CD4-positive, alpha-beta T cell (primary cell): Measurements from ENCODE around the gene ACLY. TPM values are rescaled to one million over a fixed set of nuclear protein-coding genes. Genes with fewer than 3 reads are reported as not detected.

ENCODE experiments used
- ATAC-seq: fragments of 200-7000 bp; cut with Tn5 transposase; one replicate; pipeline ENCODE4 v1.10.0; 2022; ENCODE audit warnings: mild to moderate bottlenecking; ENCODE audit not compliant: poor library complexity
- CTCF ChIA-PET: fragments of 350-600 bp; sonication (Branson Sonifier 250); formaldehyde crosslinking; loops from one replicate; lab custom pipeline; 2021; ENCODE audit warnings: antibody characterized with exemption, inconsistent platforms; lab: Charles Lee
- POLR2A ChIA-PET: fragments of 350-600 bp; sonication (Branson Sonifier 250); formaldehyde crosslinking; loops from one replicate; lab custom pipeline; 2021; ENCODE audit warnings: antibody characterized with exemption, inconsistent platforms; lab: Charles Lee
- DNase-seq, 14 experiments: peaks; one replicate each; pipeline ENCODE4 v3.0.0-alpha.2; 2013 to 2020; ENCODE audit warnings: mixed read lengths in 2 of 14
- H3K27ac ChIP-seq, 2 donors: one replicate each; pipeline versions ENCODE4 v1.5.1 to v1.7.0; 2013; ENCODE audit warnings: low read length in 2 of 2, low read depth in 1 of 2, mild to moderate bottlenecking in 1 of 2
- H3K27me3 ChIP-seq, 2 experiments: 1 replicate in 1 of 2; 2 replicates in 1 of 2; pipeline versions ENCODE4 v1.6.1 to v1.7.0; 2013; ENCODE audit warnings: low read length in 2 of 2, control low read depth in 1 of 2, mild to moderate bottlenecking in 1 of 2, moderate library complexity in 1 of 2; ENCODE audit not compliant: insufficient read depth in 2 of 2, control insufficient read depth in 1 of 2
- H3K36me3 ChIP-seq: one replicate; pipeline ENCODE4 v1.6.1; 2013; ENCODE audit warnings: low read length, control low read depth; ENCODE audit not compliant: insufficient read depth
- H3K4me1 ChIP-seq: one replicate; pipeline ENCODE4 v1.6.1; 2013; ENCODE audit warnings: low read length, control low read depth; ENCODE audit not compliant: insufficient read depth
- H3K4me3 ChIP-seq: one replicate; pipeline ENCODE4 v1.5.1; 2013; ENCODE audit warnings: mild to moderate bottlenecking, low read length, moderate library complexity
- H3K9me3 ChIP-seq, 2 experiments: 1 replicate in 1 of 2; 2 replicates in 1 of 2; pipeline versions ENCODE4 v1.6.1 to v1.7.0; 2013; ENCODE audit warnings: low read length in 2 of 2, mild to moderate bottlenecking in 2 of 2, control low read depth in 1 of 2, moderate library complexity in 1 of 2; ENCODE audit not compliant: control insufficient read depth in 1 of 2, insufficient read depth in 1 of 2
- H3K27ac Mint-ChIP-seq: one replicate; pipeline ENCODE4 v1.8.0; 2020; ENCODE audit warnings: mixed read lengths
- H3K27me3 Mint-ChIP-seq: one replicate; pipeline ENCODE4 v1.8.0; 2021; ENCODE audit warnings: mixed read lengths
- H3K36me3 Mint-ChIP-seq: one replicate; pipeline ENCODE4 v1.8.0; 2021; ENCODE audit warnings: low read depth, mixed read lengths
- H3K4me1 Mint-ChIP-seq: one replicate; pipeline ENCODE4 v1.8.0; 2021; ENCODE audit warnings: low read depth, mixed read lengths
- H3K4me3 Mint-ChIP-seq: one replicate; pipeline ENCODE4 v1.8.0; 2020; ENCODE audit warnings: mild to moderate bottlenecking, mixed read lengths
- H3K9me3 Mint-ChIP-seq: one replicate; pipeline ENCODE4 v1.8.0; 2020; ENCODE audit warnings: mixed read lengths
- CTCF ChIP-seq: fragments of 200-600 bp; IDR thresholded peaks from one replicate; pipeline ENCODE4 v1.8.0; 2022; ENCODE audit warnings: antibody characterized with exemption, mild to moderate bottlenecking
- intact Hi-C, 2 experiments: fragments of 100-400 bp; cut with DNase I in 1 of 2; cut with micrococcal nuclease in 1 of 2; formaldehyde crosslinking; loops; one replicate each; pipeline versions ENCODE4 v1.15.1 to v1.9.0; 2023 to 2025; cut with DNase I, micrococcal nuclease
- total RNA-seq, 174 experiments: library from RNA in 2 of 174; stranded (reverse) in 2 of 174; gene quantifications; one replicate each; pipeline ENCODE4 v1.2.3 and lab custom pipeline; 2021 to 2026

The ACLY gene
- total RNA-seq, 2 experiments from 2014 or later = 25.9 to 28.3 TPM

GRCh38 chr17:41822216-41823140 lies 96.3 kb downstream of the ACLY start:
- peaks cover 2% of the 10 kb centered on the region for H3K36me3 ChIP-seq
- H3K36me3 Mint-ChIP-seq = peaks cover 3% of the 10 kb centered on the region
- intact Hi-C loops = no loop called here
- no peak overlapping the region for H3K27ac Mint-ChIP-seq
- no peaks in the 10 kb centered on the region for H3K9me3 Mint-ChIP-seq
- H3K4me3 ChIP-seq = no peak overlapping the region
- no peak overlapping the region for H3K27ac ChIP-seq
- H3K27me3 ChIP-seq = no peaks in the 10 kb centered on the region
- H3K27me3 Mint-ChIP-seq = no peaks in the 10 kb centered on the region
- no peak overlapping the region for H3K4me3 Mint-ChIP-seq
- POLR2A ChIA-PET = interaction anchor here (1.2 kb wide), 1 partner anchor 12 kb away, joined by 3 read pairs; no protein-coding TSS in a partner anchor
- DNase-seq = no peak
- no peaks in the 10 kb centered on the region for H3K4me1 Mint-ChIP-seq
- no peaks in the 10 kb centered on the region for H3K9me3 ChIP-seq
- TF ChIP-seq CTCF = no peak
- CTCF ChIA-PET = no interaction called here
- no peaks in the 10 kb centered on the region for H3K4me1 ChIP-seq
- no peak for ATAC-seq

- CTCF ChIA-PET = no interaction called here
- Histone ChIP-seq H3K4me3 (no peak overlapping the region), H3K27ac (no peak overlapping the region), H3K36me3 (peaks cover 2% of the 10 kb centered on the region), H3K4me1 (no peaks in the 10 kb centered on the region), H3K9me3 (no peaks in the 10 kb centered on the region), H3K27me3 (no peaks in the 10 kb centered on the region)
- Mint-ChIP-seq H3K27ac (no peak overlapping the region), H3K36me3 (no peaks in the 10 kb centered on the region), H3K9me3 (no peaks in the 10 kb centered on the region), H3K4me1 (no peaks in the 10 kb centered on the region), H3K4me3 (no peak overlapping the region), H3K27me3 (no peaks in the 10 kb centered on the region)
- POLR2A ChIA-PET = interaction anchor here (1.2 kb wide), 1 partner anchor 11 kb away, joined by 3 read pairs; no protein-coding TSS in a partner anchor
- no peak for TF ChIP-seq CTCF
- ATAC-seq (no peak), DNase-seq (no peak)
- intact Hi-C loops = no loop called here
These were observed 97.0 kb downstream of the ACLY start for GRCh38 chr17:41821776-41822175.

- ATAC-seq = no peak
- Histone ChIP-seq H3K9me3 (no peaks in the 10 kb centered on the region), H3K27ac (no peak overlapping the region), H3K27me3 (no peaks in the 10 kb centered on the region), H3K4me1 (peaks cover under 1% of the 10 kb centered on the region), H3K36me3 (no peaks in the 10 kb centered on the region), H3K4me3 (no peak overlapping the region)
- no peak for DNase-seq
- Mint-ChIP-seq H3K27me3 (no peaks in the 10 kb centered on the region), H3K9me3 (no peaks in the 10 kb centered on the region), H3K4me1 (no peaks in the 10 kb centered on the region), H3K36me3 (no peaks in the 10 kb centered on the region), H3K27ac (no peak overlapping the region), H3K4me3 (no peak overlapping the region)
- no peak for TF ChIP-seq CTCF
- POLR2A ChIA-PET = no interaction called here
- intact Hi-C loops = no loop called here
- CTCF ChIA-PET = no interaction called here
These were observed 100.7 kb downstream of the ACLY start for GRCh38 chr17:41818024-41818423.

Other genes starting within 250 kb of the ACLY start
- gene EIF1, start 230.1 kb downstream of the ACLY start, total RNA-seq = 1,000 to 10,000 TPM; 3,351 to 3,391 TPM
- gene GAST, start 206.6 kb downstream of the ACLY start, total RNA-seq = not detected
- gene HAP1, start 184.3 kb downstream of the ACLY start, total RNA-seq = under 1 TPM in 1 of 2 experiments, not detected in 1; 0.11 TPM
- gene JUP, start 132.2 kb downstream of the ACLY start, total RNA-seq = 1 to 10 TPM in 1 of 2 experiments, under 1 TPM in 1; 0.88 to 1.1 TPM
- 1 to 10 TPM; 1.3 to 2.3 TPM for gene P3H4, start 107.0 kb downstream of the ACLY start, total RNA-seq
- not detected for gene FKBP10, start 105.9 kb downstream of the ACLY start, total RNA-seq
- 10 to 100 TPM; 25.7 to 29.7 TPM for gene NT5C3B, start 82.7 kb downstream of the ACLY start, total RNA-seq
- not detected for gene KLHL10, start 81.1 kb downstream of the ACLY start, total RNA-seq
- gene KLHL11, start 53.5 kb downstream of the ACLY start, total RNA-seq = 10 to 100 TPM; 32.9 to 34.0 TPM
- gene ODAD4, start 11.7 kb upstream of the ACLY start, total RNA-seq = 1 to 10 TPM; 2.2 to 2.7 TPM
- 10 to 100 TPM; 19.2 to 23.4 TPM for gene CNP, start 47.8 kb upstream of the ACLY start, total RNA-seq
- gene DNAJC7, start 98.5 kb upstream of the ACLY start, total RNA-seq = 100 to 1,000 TPM; 117 to 140 TPM
- gene NKIRAS2, start 101.1 kb upstream of the ACLY start, total RNA-seq = 10 to 100 TPM; 12.5 to 12.9 TPM
- under 1 TPM; 0.42 to 0.55 TPM for gene C17orf113, start 131.7 kb upstream of the ACLY start, total RNA-seq
- under 1 TPM in 1 of 2 experiments, not detected in 1; 0.20 TPM for gene ZNF385C, start 179.5 kb upstream of the ACLY start, total RNA-seq
- 10 to 100 TPM; 33.5 to 35.6 TPM for gene DHX58, start 193.8 kb upstream of the ACLY start, total RNA-seq
- 10 to 100 TPM; 38.5 to 42.4 TPM for gene KAT2A, start 202.4 kb upstream of the ACLY start, total RNA-seq
- not detected for gene HSPB9, start 203.9 kb upstream of the ACLY start, total RNA-seq
- gene RAB5C, start 236.0 kb upstream of the ACLY start, total RNA-seq = 10 to 100 TPM; 66.4 to 71.2 TPM